GM18508 (cell line): ENCODE results near the gene NUP107.

ENCODE experiments used
- ATAC-seq: cut with Tn5 transposase; IDR thresholded peaks from one replicate; pipeline ENCODE4 v1.9.1; 2021; ENCODE audit warnings: moderate number of reproducible peaks; ENCODE audit not compliant: insufficient read depth, unreplicated experiment

NUP107 gene

GRCh38 chr12:68793975-68794652 is 107.3 kb downstream of the NUP107 start:
- ATAC-seq: no peak

- ATAC-seq: no peak
Observed at GRCh38 chr12:68794653-68795251, 108.0 kb downstream of the NUP107 start.
